CD4-positive, alpha-beta T cell treated with Interleukin-4 for 4 hours (primary cell): ENCODE results near the gene RNF38.

Experiments used
- DNase-seq: peaks from one replicate; pipeline ENCODE4 v3.0.0-alpha.2; 2020

Gene RNF38

GRCh38 chr9:36290996-36291395, 109.1 kb downstream of the RNF38 start:
- no peak for DNase-seq

GRCh38 chr9:36289836-36290435, 110.1 kb downstream of the RNF38 start:
- no peak for DNase-seq

DNA sequence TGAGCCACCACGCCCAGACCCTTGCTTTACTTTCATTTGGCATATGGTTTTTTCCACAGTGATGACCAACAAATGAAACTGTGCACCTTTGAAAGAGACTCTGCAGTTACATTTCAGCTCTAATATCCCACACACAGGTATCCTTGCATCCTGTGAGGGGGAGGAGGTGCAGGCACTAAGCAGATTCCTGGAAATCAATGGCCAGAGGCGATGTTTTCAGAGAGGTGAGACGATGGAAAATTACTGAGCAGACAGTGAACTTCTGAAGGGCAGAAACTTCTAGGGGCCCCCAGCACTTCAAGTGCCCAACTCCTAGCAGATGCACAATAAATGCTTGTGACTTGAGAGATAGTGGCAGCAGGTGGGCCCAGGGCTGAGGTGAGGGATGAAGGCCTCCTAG, 112.0 kb downstream of the RNF38 start:
- DNase-seq: no peak
